ENCODE results near the gene PSAP. TPM values are rescaled to one million over a fixed set of nuclear protein-coding genes. Genes with fewer than 3 reads are reported as not detected.
A peak's percentile ranks its signal among the peaks of the same experiment; 100 is the strongest.

Gene PSAP
- total RNA-seq, 1 donor from 2014 or later: 210 TPM

- H3K4me3 Mint-ChIP-seq: no peak overlapping the region
- DNase-seq (no peak), ATAC-seq (ENCODE audit: low read depth) (no peak)
- intact Hi-C loops (cut with micrococcal nuclease): no loop called here
- no peaks in the 10 kb centered on the region for H3K27me3 Mint-ChIP-seq
- H3K27ac Mint-ChIP-seq: no peak overlapping the region
- no peak for TF ChIP-seq CTCF (IDR thresholded peaks at IDR 0.05)
- ChIA-PET POLR2A (interaction anchor here (0.8 to 0.9 kb wide), 2 partner anchors 20 to 22 kb away, joined by 3 read pairs; partner anchors contain the start of gene VSIR), CTCF (no interaction called here)
- no peaks in the 10 kb centered on the region for H3K36me3 Mint-ChIP-seq (ENCODE audit: low read depth)
- H3K9me3 Mint-ChIP-seq: no peaks in the 10 kb centered on the region
- peaks cover 24% of the 10 kb centered on the region for H3K4me1 Mint-ChIP-seq
Measured at GRCh38 chr10:71795248-71795647, 55.8 kb downstream of the PSAP start.

DNA sequence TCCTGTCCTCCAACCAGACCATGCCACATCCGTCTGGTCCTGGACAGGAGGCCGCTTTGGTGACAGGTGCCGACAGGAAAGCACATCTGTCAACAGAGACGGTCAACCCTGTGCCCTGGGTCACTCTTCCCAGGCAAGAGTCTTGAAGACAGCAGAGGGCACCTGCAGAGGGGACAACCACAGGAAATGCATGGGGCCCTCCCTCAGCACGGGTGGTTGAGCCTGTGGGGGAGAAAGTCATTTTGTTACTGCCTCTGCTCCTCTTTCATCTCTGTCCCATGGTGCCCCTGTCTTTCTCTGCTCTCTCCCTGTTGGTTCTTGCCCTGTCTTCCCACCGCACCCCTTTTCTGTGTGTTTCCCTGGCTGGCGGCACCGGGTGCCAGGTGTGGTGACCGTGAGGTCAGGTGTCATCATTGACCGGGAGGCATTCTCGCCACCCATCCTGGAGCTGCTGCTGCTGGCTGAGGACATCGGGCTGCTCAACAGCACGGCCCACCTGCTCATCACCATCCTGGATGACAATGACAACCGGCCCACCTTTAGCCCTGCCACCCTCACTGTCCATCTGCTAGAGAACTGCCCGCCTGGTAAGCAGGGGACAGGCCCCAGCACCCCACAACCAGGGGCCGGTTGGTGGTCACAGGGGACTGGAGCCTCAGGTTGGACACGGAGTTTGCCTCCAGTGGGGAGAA lies 60.2 kb downstream of the PSAP start:
- ATAC-seq (ENCODE audit: low read depth): peak; percentile 90
- Mint-ChIP-seq H3K27me3 (no peaks in the 10 kb centered on the region), H3K36me3 (ENCODE audit: low read depth) (no peaks in the 10 kb centered on the region), H3K9me3 (no peaks in the 10 kb centered on the region), H3K4me3 (peak overlapping the region; percentile 50), H3K4me1 (peaks cover 19% of the 10 kb centered on the region), H3K27ac (peak overlapping the region; percentile 53)
- no peak for DNase-seq
- ChIA-PET CTCF (no interaction called here), POLR2A (no interaction called here)
- TF ChIP-seq CTCF (IDR thresholded peaks at IDR 0.05): no peak
- intact Hi-C loops (cut with micrococcal nuclease): loop anchor here (2.0 kb wide), 1 partner anchor 18 kb away; the partner anchor contains the start of gene VSIR

GRCh38 chr10:71789871-71790270 lies 61.2 kb downstream of the PSAP start:
- TF ChIP-seq CTCF (IDR thresholded peaks at IDR 0.05): no peak
- H3K9me3 Mint-ChIP-seq: no peaks in the 10 kb centered on the region
- no peaks in the 10 kb centered on the region for H3K27me3 Mint-ChIP-seq
- H3K4me1 Mint-ChIP-seq: peaks cover 19% of the 10 kb centered on the region
- no peaks in the 10 kb centered on the region for H3K36me3 Mint-ChIP-seq (ENCODE audit: low read depth)
- DNase-seq (no peak), ATAC-seq (ENCODE audit: low read depth) (no peak)
- ChIA-PET CTCF (interaction anchor here (0.8 kb wide), 1 partner anchor 16 kb away, joined by 4 read pairs; no protein-coding TSS in a partner anchor), POLR2A (no interaction called here)
- no peak overlapping the region for H3K4me3 Mint-ChIP-seq
- intact Hi-C loops (cut with micrococcal nuclease): loop anchor here (2.0 kb wide), 1 partner anchor 17 kb away; the partner anchor contains the start of gene VSIR
- no peak overlapping the region for H3K27ac Mint-ChIP-seq

DNA sequence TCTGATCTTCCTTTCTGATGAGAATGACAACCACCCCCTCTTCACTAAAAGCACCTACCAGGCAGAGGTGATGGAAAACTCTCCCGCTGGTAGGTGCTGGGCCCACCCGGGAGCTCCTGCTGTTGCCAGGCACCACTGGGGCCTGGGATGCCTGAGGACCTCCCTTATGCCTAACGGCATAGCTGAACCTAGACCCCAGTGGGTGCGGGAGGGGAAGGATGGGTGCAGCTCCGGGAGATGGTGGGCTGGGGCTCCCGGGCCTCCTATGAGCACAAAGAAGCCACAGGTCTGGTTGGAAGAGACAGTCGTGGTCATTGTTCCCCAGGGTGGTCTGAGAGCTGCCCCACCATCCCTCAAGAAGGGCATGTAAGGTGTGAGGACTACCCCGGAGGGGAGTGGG lies 62.1 kb downstream of the PSAP start:
- H3K27me3 Mint-ChIP-seq: no peaks in the 10 kb centered on the region
- ATAC-seq (ENCODE audit: low read depth) (no peak), DNase-seq (no peak)
- H3K4me1 Mint-ChIP-seq: peaks cover 19% of the 10 kb centered on the region
- H3K36me3 Mint-ChIP-seq (ENCODE audit: low read depth): no peaks in the 10 kb centered on the region
- intact Hi-C loops (cut with micrococcal nuclease): no loop called here
- H3K27ac Mint-ChIP-seq: no peak overlapping the region
- H3K9me3 Mint-ChIP-seq: no peaks in the 10 kb centered on the region
- no peak overlapping the region for H3K4me3 Mint-ChIP-seq
- no peak for TF ChIP-seq CTCF (IDR thresholded peaks at IDR 0.05)
- ChIA-PET CTCF (no interaction called here), POLR2A (no interaction called here)

- peaks cover 7% of the 10 kb centered on the region for H3K4me1 Mint-ChIP-seq
- no peak for ATAC-seq (ENCODE audit: low read depth)
- ChIA-PET POLR2A (interaction anchor here (0.6 kb wide), 2 partner anchors 120 to 463 kb away, joined by 3 to 4 read pairs; no protein-coding TSS in a partner anchor), CTCF (no interaction called here)
- no peaks in the 10 kb centered on the region for H3K27me3 Mint-ChIP-seq
- DNase-seq: no peak
- H3K27ac Mint-ChIP-seq: no peak overlapping the region
- intact Hi-C loops (cut with micrococcal nuclease): no loop called here
- no peak for TF ChIP-seq CTCF (IDR thresholded peaks at IDR 0.05)
- no peaks in the 10 kb centered on the region for H3K36me3 Mint-ChIP-seq (ENCODE audit: low read depth)
- no peaks in the 10 kb centered on the region for H3K9me3 Mint-ChIP-seq
- H3K4me3 Mint-ChIP-seq: no peak overlapping the region
Measured at GRCh38 chr10:71784679-71785272, 66.3 kb downstream of the PSAP start.

Data from activated B cell treated with CpG ODN at 0.5 μM for 24 hours (primary cell).